ENCODE results near the gene SMC1A. TPM values are rescaled to one million over a fixed set of nuclear protein-coding genes. Genes with fewer than 3 reads are reported as not detected.
A peak's percentile ranks its signal among the peaks of the same experiment; 100 is the strongest.

SMC1A gene
- total RNA-seq, 1 donor from 2014 or later = 56.7 TPM

GRCh38 chrX:53452812-53453211 lies 30.4 kb upstream of the SMC1A start:
- no peak overlapping the region for H3K27ac Mint-ChIP-seq (ENCODE audit: unreplicated experiment)
- H3K4me3 Mint-ChIP-seq (ENCODE audit: unreplicated experiment) = no peak overlapping the region
- no peaks in the 10 kb centered on the region for H3K4me1 Mint-ChIP-seq (ENCODE audit: unreplicated experiment)
- peaks cover 11% of the 10 kb centered on the region for H3K9me3 Mint-ChIP-seq (ENCODE audit: unreplicated experiment)
- TF ChIP-seq CTCF (IDR thresholded peaks at IDR 0.05) = no peak
- H3K27me3 Mint-ChIP-seq (ENCODE audit: unreplicated experiment) = peaks cover 13% of the 10 kb centered on the region
- H3K36me3 Mint-ChIP-seq (ENCODE audit: unreplicated experiment) = no peaks in the 10 kb centered on the region
- DNase-seq (ENCODE audit: extremely low spot score, unreplicated experiment) = no peak

- Mint-ChIP-seq H3K27ac (ENCODE audit: unreplicated experiment) (no peak overlapping the region), H3K9me3 (ENCODE audit: unreplicated experiment) (peaks cover 11% of the 10 kb centered on the region), H3K4me1 (ENCODE audit: unreplicated experiment) (no peaks in the 10 kb centered on the region), H3K27me3 (ENCODE audit: unreplicated experiment) (no peaks in the 10 kb centered on the region), H3K36me3 (ENCODE audit: unreplicated experiment) (no peaks in the 10 kb centered on the region), H3K4me3 (ENCODE audit: unreplicated experiment) (no peak overlapping the region)
- no peak for DNase-seq (ENCODE audit: extremely low spot score, unreplicated experiment)
- TF ChIP-seq CTCF (IDR thresholded peaks at IDR 0.05) = no peak
Observed at GRCh38 chrX:53449632-53450031, 27.2 kb upstream of the SMC1A start.

GRCh38 chrX:53447441-53447840 lies 25.0 kb upstream of the SMC1A start:
- no peaks in the 10 kb centered on the region for H3K4me1 Mint-ChIP-seq (ENCODE audit: unreplicated experiment)
- H3K27me3 Mint-ChIP-seq (ENCODE audit: unreplicated experiment) = no peaks in the 10 kb centered on the region
- no peak overlapping the region for H3K27ac Mint-ChIP-seq (ENCODE audit: unreplicated experiment)
- no peak for TF ChIP-seq CTCF (IDR thresholded peaks at IDR 0.05)
- H3K4me3 Mint-ChIP-seq (ENCODE audit: unreplicated experiment) = no peak overlapping the region
- no peaks in the 10 kb centered on the region for H3K36me3 Mint-ChIP-seq (ENCODE audit: unreplicated experiment)
- no peak for DNase-seq (ENCODE audit: extremely low spot score, unreplicated experiment)
- peaks cover 11% of the 10 kb centered on the region for H3K9me3 Mint-ChIP-seq (ENCODE audit: unreplicated experiment)

- no peak overlapping the region for H3K27ac Mint-ChIP-seq (ENCODE audit: unreplicated experiment)
- H3K27me3 Mint-ChIP-seq (ENCODE audit: unreplicated experiment) = no peaks in the 10 kb centered on the region
- H3K36me3 Mint-ChIP-seq (ENCODE audit: unreplicated experiment) = no peaks in the 10 kb centered on the region
- H3K9me3 Mint-ChIP-seq (ENCODE audit: unreplicated experiment) = peaks cover 11% of the 10 kb centered on the region
- no peak for DNase-seq (ENCODE audit: extremely low spot score, unreplicated experiment)
- peak; percentile 42 for TF ChIP-seq CTCF (IDR thresholded peaks at IDR 0.05)
- peaks cover 10% of the 10 kb centered on the region for H3K4me1 Mint-ChIP-seq (ENCODE audit: unreplicated experiment)
- H3K4me3 Mint-ChIP-seq (ENCODE audit: unreplicated experiment) = no peak overlapping the region
Observed at GRCh38 chrX:53445977-53446376, 23.5 kb upstream of the SMC1A start.

GRCh38 chrX:53442322-53442631 lies 19.8 kb upstream of the SMC1A start:
- H3K9me3 Mint-ChIP-seq (ENCODE audit: unreplicated experiment) = peaks cover 11% of the 10 kb centered on the region
- H3K27ac Mint-ChIP-seq (ENCODE audit: unreplicated experiment) = no peak overlapping the region
- peaks cover 4% of the 10 kb centered on the region for H3K27me3 Mint-ChIP-seq (ENCODE audit: unreplicated experiment)
- peaks cover 15% of the 10 kb centered on the region for H3K4me1 Mint-ChIP-seq (ENCODE audit: unreplicated experiment)
- DNase-seq (ENCODE audit: extremely low spot score, unreplicated experiment) = no peak
- no peaks in the 10 kb centered on the region for H3K36me3 Mint-ChIP-seq (ENCODE audit: unreplicated experiment)
- TF ChIP-seq CTCF (IDR thresholded peaks at IDR 0.05) = no peak
- H3K4me3 Mint-ChIP-seq (ENCODE audit: unreplicated experiment) = peak overlapping the region; percentile 70
